Measurements from ENCODE around the gene AUTS2.

- TF ChIP-seq CTCF (IDR thresholded peaks at IDR 0.05), result no peak
- TF ChIP-seq EP300 (IDR thresholded peaks at IDR 0.05), result no peak
These were observed 151.7 kb downstream of the AUTS2 start for GRCh38 chr7:69749994-69750393.
